K562 (cell line): ENCODE measurements around the gene RERE. TPM values are rescaled to one million over a fixed set of nuclear protein-coding genes. Genes with fewer than 3 reads are reported as not detected.

ENCODE experiments used
- CBFA2T3 ChIP-seq: fragments of 450-650 bp; IDR thresholded peaks from 2 replicates; pipeline ENCODE4 v1.6.1; 2017
- CHCHD3 ChIP-seq: fragments of 250-450 bp; sonication (Bioruptor Pico); IDR thresholded peaks from 2 replicates; pipeline ENCODE4 v2.1.2; 2022; ENCODE audit warnings: mild to moderate bottlenecking
- HDAC3 ChIP-seq: fragments of 450-650 bp; IDR thresholded peaks from 2 replicates; pipeline ENCODE4 v1.6.1; 2018; ENCODE audit warnings: borderline replicate concordance, mild to moderate bottlenecking, moderate library complexity; ENCODE audit not compliant: partially characterized antibody
- ILK ChIP-seq: fragments of 450-650 bp; IDR thresholded peaks from 2 replicates; pipeline ENCODE4 v1.6.1; 2016; ENCODE audit warnings: missing genetic modification characterization, low read depth, mild to moderate bottlenecking, missing compliant biosample characterization, moderate library complexity, borderline replicate concordance
- KAT2B ChIP-seq: IDR thresholded peaks from one replicate; pipeline ENCODE4 v1.6.1; 2012; ENCODE audit warnings: low read depth, mild to moderate bottlenecking, control low read depth, inconsistent platforms, low read length, moderate library complexity
- KDM2B ChIP-seq: fragments of 250-450 bp; sonication (Bioruptor Pico); IDR thresholded peaks from 2 replicates; pipeline ENCODE4 v1.8.0; 2021; ENCODE audit warnings: mild to moderate bottlenecking, moderate library complexity
- LEF1 ChIP-seq: fragments of 450-650 bp; IDR thresholded peaks from 2 replicates; pipeline ENCODE4 v1.6.1; 2016; ENCODE audit warnings: mild to moderate bottlenecking
- MEF2A ChIP-seq: IDR thresholded peaks from 2 replicates; pipeline ENCODE4 v1.6.1; 2011; ENCODE audit warnings: low read depth, mild to moderate bottlenecking, low read length, moderate library complexity; ENCODE audit not compliant: control insufficient read depth
- SMAD4 ChIP-seq: fragments of 250-450 bp; sonication (Bioruptor Pico); conservative IDR thresholded peaks from 2 replicates; pipeline ENCODE4 v1.8.0; 2021; ENCODE audit warnings: inconsistent platforms, mild to moderate bottlenecking, moderate library complexity
- SPI1 ChIP-seq: IDR thresholded peaks from 2 replicates; pipeline ENCODE4 v1.6.1; 2011; ENCODE audit warnings: low read depth, low read length, control low read depth, borderline replicate concordance
- STAT5A ChIP-seq: IDR thresholded peaks from 2 replicates; pipeline ENCODE4 v1.6.1; 2012; ENCODE audit warnings: low read length, inconsistent platforms, borderline replicate concordance
- TAF15 ChIP-seq: fragments of 200-400 bp; formaldehyde crosslinking; IDR thresholded peaks from 2 replicates; pipeline ENCODE4 v1.6.1; 2017; ENCODE audit warnings: mild to moderate bottlenecking, low read depth, low read length, moderate library complexity
- XRCC4 ChIP-seq: IDR thresholded peaks from one replicate; pipeline ENCODE4 v1.6.1; 2011; ENCODE audit not compliant: insufficient read depth, insufficient read length; ENCODE audit errors: extremely low read depth
- polyA plus RNA-seq, 8 experiments: library from polyadenylated mRNA; depleted of rRNA in 4 of 8; stranded (reverse) in 5 of 8; unstranded in 3 of 8; fragments of >200 nt; fragmentation: Nextera tagmentation in 2 of 8; fragmentation: Illumina TruSeq in 1 of 8; extraction: Ambion mirVana in 2 of 8; extraction: Trizol in 1 of 8; gene quantifications; 2 replicates each; pipeline versions ENCODE4 v1.2.1 to v1.2.3, GENCODE V29; 2011 to 2014; ENCODE audit warnings: inconsistent platforms in 1 of 8, missing spikeins in 1 of 8
- total RNA-seq, 7 experiments: library from RNA; depleted of rRNA in 6 of 7; stranded (reverse); fragments of >200 nt in 6 of 7; fragmentation: Illumina TruSeq in 2 of 7; extraction: Trizol in 2 of 7; gene quantifications; 2 replicates each; pipeline versions ENCODE4 v1.2.1 to v1.2.3, GENCODE V29; 2011 to 2021; ENCODE audit warnings: low replicate concordance in 1 of 7
- TF ChIP-seq, protein P1 (sequence below): fragments of 450-650 bp; conservative IDR thresholded peaks from 2 replicates; pipeline ENCODE4 v1.6.1; 2016; ENCODE audit warnings: missing genetic modification characterization, low read depth, mild to moderate bottlenecking, missing compliant biosample characterization, moderate library complexity
- TF ChIP-seq, protein P2 (sequence below): fragments of 250-450 bp; sonication (Bioruptor Pico); IDR thresholded peaks from 2 replicates; pipeline ENCODE4 v1.5.1; 2021; ENCODE audit warnings: mild to moderate bottlenecking
- TF ChIP-seq, protein P3 (sequence below), 2 experiments: fragments of 200-800 bp in 1 of 2; sonication (Bioruptor generic) in 1 of 2; sonication (generic) in 1 of 2; formaldehyde crosslinking in 1 of 2; IDR thresholded peaks in 1 of 2; conservative IDR thresholded peaks in 1 of 2; 2 replicates each; pipeline versions ENCODE4 v1.5.0 to v1.6.1; 2016 to 2020; ENCODE audit warnings: missing compliant biosample characterization in 1 of 2, missing genetic modification characterization in 1 of 2, missing genetic modification reagents in 1 of 2
- TF ChIP-seq, protein P4 (sequence below): fragments of 450-650 bp; formaldehyde crosslinking; IDR thresholded peaks from 2 replicates; pipeline ENCODE4 v1.4.0; 2020; ENCODE audit warnings: mild to moderate bottlenecking, moderate library complexity
- TF ChIP-seq, protein P5 (sequence below): fragments of 450-650 bp; IDR thresholded peaks from 2 replicates; pipeline ENCODE4 v1.6.1; 2018; ENCODE audit not compliant: partially characterized antibody

RERE gene
- total and polyA plus RNA-seq, 9 of the 15 experiments (the other 6 are each of a cell fraction or from before 2014, with no cell fraction given): 3.0 to 51.5 (median 13.4) TPM

DNA sequence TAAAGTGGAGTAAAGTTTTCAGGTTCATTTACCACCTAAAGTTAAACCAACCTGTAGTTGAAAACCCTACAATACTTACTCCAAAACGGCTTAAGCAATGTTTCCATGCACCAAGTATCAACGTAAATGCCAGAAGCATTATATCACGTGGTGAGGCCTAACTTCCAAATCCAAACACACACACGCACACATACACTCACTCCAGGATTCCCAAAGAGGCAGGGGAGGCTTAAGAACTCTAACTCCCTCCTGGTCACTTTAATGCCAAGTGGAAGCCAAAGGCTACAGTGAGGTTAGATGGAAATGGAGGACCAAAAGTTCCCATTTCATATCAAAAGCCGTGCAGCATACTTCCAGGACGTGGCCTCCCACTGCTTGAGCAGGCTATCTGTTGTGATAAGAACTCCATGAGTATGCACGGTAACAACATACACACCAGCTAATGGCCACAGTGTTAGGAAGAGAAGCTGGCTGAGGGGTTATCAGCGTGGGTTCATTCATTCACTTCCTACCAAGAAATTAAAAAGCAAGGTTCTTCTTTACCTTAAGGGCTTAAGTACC, 275.4 kb downstream of the RERE start (continued):
- TF ChIP-seq, protein P1, sequence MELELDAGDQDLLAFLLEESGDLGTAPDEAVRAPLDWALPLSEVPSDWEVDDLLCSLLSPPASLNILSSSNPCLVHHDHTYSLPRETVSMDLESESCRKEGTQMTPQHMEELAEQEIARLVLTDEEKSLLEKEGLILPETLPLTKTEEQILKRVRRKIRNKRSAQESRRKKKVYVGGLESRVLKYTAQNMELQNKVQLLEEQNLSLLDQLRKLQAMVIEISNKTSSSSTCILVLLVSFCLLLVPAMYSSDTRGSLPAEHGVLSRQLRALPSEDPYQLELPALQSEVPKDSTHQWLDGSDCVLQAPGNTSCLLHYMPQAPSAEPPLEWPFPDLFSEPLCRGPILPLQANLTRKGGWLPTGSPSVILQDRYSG (tag): peak; percentile 92
- TF ChIP-seq KDM2B (CRISPR knock-in tag) (no peak), SPI1 (no peak), STAT5A (peak; percentile 85), SMAD4 (CRISPR knock-in tag) (peak; percentile 77), KAT2B (no peak), XRCC4 (no peak), TAF15 (no peak), HDAC3 (peak; percentile 36), MEF2A (peak; percentile 32; the same call in 1 of the 2 replicates), ILK (no peak), CBFA2T3 (peak; percentile 97), LEF1 (peak; percentile 89), CHCHD3 (CRISPR knock-in tag) (0 out of 2 replicates have a peak, but pooled peaks have one; percentile 29)
- TF ChIP-seq, protein P2, sequence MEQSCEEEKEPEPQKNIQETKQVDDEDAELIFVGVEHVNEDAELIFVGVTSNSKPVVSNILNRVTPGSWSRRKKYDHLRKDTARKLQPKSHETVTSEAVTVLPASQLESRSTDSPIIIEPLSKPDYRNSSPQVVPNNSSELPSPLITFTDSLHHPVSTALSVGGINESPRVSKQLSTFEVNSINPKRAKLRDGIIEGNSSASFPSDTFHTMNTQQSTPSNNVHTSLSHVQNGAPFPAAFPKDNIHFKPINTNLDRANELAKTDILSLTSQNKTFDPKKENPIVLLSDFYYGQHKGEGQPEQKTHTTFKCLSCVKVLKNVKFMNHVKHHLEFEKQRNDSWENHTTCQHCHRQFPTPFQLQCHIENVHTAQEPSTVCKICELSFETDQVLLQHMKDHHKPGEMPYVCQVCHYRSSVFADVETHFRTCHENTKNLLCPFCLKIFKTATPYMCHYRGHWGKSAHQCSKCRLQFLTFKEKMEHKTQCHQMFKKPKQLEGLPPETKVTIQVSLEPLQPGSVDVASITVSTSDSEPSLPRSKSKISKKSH (CRISPR knock-in tag): no peak
- TF ChIP-seq, protein P3, sequence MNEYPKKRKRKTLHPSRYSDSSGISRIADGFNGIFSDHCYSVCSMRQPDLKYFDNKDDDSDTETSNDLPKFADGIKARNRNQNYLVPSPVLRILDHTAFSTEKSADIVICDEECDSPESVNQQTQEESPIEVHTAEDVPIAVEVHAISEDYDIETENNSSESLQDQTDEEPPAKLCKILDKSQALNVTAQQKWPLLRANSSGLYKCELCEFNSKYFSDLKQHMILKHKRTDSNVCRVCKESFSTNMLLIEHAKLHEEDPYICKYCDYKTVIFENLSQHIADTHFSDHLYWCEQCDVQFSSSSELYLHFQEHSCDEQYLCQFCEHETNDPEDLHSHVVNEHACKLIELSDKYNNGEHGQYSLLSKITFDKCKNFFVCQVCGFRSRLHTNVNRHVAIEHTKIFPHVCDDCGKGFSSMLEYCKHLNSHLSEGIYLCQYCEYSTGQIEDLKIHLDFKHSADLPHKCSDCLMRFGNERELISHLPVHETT (CRISPR knock-in tag; conservative IDR thresholded peaks at IDR 0.05 in 1 of 2, IDR thresholded peaks at IDR 0.05 in 1 of 2): peak in 1 of 2 experiments; percentile 58; a peak in 1 of 4 replicates
- TF ChIP-seq, protein P4, sequence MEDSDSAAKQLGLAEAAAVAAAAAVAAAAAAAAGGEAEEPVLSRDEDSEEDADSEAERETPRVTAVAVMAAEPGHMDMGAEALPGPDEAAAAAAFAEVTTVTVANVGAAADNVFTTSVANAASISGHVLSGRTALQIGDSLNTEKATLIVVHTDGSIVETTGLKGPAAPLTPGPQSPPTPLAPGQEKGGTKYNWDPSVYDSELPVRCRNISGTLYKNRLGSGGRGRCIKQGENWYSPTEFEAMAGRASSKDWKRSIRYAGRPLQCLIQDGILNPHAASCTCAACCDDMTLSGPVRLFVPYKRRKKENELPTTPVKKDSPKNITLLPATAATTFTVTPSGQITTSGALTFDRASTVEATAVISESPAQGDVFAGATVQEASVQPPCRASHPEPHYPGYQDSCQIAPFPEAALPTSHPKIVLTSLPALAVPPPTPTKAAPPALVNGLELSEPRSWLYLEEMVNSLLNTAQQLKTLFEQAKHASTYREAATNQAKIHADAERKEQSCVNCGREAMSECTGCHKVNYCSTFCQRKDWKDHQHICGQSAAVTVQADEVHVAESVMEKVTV: no peak
- TF ChIP-seq, protein P5, sequence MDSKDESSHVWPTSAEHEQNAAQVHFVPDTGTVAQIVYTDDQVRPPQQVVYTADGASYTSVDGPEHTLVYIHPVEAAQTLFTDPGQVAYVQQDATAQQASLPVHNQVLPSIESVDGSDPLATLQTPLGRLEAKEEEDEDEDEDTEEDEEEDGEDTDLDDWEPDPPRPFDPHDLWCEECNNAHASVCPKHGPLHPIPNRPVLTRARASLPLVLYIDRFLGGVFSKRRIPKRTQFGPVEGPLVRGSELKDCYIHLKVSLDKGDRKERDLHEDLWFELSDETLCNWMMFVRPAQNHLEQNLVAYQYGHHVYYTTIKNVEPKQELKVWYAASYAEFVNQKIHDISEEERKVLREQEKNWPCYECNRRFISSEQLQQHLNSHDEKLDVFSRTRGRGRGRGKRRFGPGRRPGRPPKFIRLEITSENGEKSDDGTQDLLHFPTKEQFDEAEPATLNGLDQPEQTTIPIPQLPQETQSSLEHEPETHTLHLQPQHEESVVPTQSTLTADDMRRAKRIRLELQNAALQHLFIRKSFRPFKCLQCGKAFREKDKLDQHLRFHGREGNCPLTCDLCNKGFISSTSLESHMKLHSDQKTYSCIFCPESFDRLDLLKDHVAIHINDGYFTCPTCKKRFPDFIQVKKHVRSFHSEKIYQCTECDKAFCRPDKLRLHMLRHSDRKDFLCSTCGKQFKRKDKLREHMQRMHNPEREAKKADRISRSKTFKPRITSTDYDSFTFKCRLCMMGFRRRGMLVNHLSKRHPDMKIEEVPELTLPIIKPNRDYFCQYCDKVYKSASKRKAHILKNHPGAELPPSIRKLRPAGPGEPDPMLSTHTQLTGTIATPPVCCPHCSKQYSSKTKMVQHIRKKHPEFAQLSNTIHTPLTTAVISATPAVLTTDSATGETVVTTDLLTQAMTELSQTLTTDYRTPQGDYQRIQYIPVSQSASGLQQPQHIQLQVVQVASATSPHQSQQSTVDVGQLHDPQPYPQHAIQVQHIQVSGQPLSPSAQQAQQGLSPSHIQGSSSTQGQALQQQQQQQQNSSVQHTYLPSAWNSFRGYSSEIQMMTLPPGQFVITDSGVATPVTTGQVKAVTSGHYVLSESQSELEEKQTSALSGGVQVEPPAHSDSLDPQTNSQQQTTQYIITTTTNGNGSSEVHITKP: peak; percentile 4
